HG02884 (cell line): ENCODE results near the gene PXT1.

Source experiments
- ATAC-seq: cut with Tn5 transposase; IDR thresholded peaks from one replicate; pipeline ENCODE4 v1.9.1; 2021; ENCODE audit warnings: mild to moderate bottlenecking, moderate library complexity; ENCODE audit not compliant: unreplicated experiment

PXT1 gene

DNA sequence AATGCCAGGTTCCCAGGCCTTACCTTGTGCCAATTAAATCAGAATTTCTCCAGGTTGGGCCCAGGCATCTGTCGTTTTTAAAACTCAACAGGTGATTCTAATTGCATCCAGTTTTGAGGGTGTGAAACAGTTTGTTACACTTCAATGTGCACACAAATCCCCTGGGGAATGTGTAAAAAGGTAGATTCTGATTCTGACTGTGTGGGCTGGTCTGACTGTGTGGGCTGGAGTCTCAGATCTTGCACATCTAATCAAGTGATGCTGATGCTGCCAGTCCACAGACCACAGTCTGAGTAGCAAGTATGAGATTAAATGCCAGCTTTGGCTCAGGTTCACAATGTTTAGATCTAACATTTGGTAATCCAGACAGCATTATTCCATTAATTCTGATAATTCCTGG lies 42.7 kb downstream of the PXT1 start:
- no peak for ATAC-seq

- no peak for ATAC-seq
Observed at GRCh38 chr6:36392621-36393020, 50.0 kb downstream of the PXT1 start.

DNA sequence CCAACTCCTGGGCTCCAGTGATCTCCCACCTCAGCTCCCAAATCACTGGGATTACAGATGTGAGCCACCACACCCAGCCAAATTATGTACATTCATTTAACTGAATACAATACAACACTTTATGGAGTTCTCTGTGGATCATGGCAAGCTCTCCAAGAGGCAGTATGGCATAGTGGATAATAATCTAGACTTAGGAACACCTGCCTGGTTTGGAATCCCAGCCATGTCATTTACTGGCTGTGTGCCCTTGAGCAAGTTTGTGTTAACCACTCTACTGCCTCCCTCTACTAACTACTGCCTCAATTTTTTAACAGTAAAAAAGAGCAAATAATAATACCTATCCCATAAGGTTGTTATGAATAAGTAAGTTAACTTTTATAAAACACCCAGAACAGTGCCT lies 53.3 kb downstream of the PXT1 start:
- no peak for ATAC-seq

DNA sequence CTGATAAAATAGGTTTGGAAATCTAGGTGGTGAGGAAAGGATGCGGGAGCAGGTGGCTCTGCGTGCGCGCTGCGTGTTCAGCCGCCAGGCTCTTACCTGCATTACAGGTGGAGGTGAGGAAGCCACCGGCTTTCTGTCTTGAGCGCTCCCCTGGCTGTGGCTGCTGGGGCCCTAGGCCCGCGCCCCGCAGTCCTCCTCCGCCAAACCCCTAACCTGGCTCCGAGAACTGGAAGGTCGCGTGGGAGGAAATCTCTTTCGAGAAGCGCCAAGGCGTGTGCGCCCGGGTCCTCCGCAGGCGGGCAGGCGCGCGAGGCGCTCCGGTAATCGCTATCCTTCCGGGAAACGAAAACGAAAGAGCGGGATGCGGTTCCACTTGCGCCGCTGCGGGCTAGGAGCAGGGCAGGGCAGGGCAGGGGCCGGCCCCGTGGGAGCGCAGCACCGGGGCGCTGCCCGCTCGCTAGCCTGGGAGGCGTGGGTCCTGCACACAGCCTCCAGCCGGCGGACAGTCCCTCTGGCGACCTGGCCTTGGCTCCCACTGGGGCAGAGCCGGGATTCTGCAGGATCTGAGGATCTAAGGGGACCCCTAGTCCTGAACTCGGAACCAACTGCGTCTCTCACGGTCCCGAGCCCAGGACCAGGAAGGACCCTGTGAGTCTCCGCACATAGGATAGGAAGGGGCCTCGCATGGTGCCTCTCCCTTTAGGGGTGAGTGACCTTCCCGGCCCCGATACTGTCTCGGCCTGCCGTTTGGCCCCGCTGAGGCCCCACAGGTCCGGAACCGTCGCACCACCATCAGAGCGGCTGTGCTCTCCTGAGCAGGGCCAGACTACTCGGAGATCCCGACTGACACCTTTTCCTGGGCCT lies 55.0 kb downstream of the PXT1 start, which contains the start of gene ETV7:
Gene ETV7 (minus strand): TSS at position 230 of the 864 bp plus-strand sequence. CDS start 128 bp downstream, at position 102.
- ATAC-seq, result no peak

- ATAC-seq, result no peak
Observed at GRCh38 chr6:36386495-36387439, 55.9 kb downstream of the PXT1 start.

GRCh38 chr6:36384095-36384494 lies 58.6 kb downstream of the PXT1 start:
- no peak for ATAC-seq

GRCh38 chr6:36383606-36384005 lies 59.0 kb downstream of the PXT1 start:
- no peak for ATAC-seq

DNA sequence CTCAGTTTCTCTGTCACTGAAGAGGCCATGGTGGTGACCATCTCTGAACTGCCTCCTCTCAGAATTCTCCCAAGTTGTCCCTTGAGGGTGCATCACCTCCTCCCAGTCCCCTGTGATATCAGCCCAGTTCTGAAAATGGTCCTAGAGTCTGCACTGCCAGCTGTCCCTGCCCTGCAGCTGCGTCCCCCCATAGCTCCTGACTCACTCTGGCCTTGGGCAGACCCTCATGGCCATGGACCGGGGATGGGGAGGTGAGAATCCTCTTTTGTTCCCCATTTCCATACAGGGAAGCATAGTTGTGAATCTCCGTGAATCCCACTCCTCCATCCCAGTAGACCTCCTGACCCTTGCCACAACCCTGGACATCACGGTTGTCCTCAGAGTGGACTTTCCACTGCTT lies 59.7 kb downstream of the PXT1 start:
- ATAC-seq, result no peak

DNA sequence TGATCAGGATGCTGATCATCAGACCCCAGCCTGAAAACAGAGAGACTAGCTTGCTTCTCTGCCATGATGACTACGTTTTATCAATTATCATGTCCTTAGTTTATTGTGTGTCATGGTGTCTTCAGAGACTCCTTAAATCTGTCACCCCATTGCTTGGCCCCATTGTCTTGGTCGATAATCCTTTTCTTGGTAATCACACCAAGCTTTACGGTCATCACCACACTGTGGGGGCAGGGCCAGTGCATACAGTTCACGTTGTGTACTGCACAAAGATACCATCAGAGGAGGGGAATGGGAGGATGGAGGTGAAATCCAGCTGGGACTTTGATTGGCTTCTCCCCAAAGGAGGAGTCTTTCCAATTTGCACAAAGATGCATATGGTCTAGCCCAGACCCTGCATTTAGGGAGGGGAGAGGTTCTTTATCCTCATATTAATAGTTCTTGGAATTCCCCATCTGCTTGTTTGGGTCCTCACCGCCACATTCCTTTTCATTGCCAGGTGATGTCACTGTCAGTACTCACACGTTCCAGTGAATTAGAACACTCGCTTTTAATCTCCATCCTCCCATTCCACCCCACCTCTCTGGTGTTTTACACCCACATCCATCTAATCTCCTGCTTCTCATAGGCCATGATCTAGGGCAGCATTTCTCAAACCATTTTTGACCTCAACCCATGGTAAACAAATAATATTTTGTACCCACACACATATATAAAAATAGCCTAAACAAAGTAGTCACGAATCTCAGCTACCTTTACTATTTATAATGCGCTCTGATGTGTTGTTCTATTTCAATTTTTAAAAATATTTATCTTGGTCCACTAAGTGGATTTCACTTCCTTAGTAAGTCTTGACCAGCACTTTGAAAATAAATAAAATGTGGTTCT lies 60.9 kb downstream of the PXT1 start:
- no peak for ATAC-seq

- no peak for ATAC-seq
Observed at GRCh38 chr6:36380166-36380565, 62.5 kb downstream of the PXT1 start.

DNA sequence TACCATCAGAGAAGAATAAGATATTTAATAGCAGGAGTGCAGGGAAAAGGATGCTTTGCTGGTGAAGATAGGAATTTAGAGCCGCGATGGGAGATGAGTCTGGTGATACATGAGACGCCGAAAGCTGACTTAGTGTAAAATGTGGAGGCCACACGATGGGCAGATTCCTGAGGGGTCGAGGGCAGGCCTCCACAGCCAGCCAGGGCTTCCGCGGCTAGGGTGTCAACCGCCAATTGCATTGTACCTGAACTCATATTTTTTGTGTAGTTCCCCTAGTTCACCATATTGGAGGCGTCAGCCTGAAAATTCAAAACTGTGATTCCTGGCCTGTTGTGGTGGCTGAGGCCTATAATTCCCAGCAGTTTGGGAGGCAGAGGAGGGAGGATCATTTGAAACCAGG lies 63.7 kb downstream of the PXT1 start:
- ATAC-seq, result no peak

GRCh38 chr6:36378243-36378920 lies 64.3 kb downstream of the PXT1 start:
- no peak for ATAC-seq

GRCh38 chr6:36377594-36377993 lies 65.1 kb downstream of the PXT1 start:
- no peak for ATAC-seq

GRCh38 chr6:36376742-36377141 lies 65.9 kb downstream of the PXT1 start:
- no peak for ATAC-seq

GRCh38 chr6:36376183-36376582 lies 66.5 kb downstream of the PXT1 start:
- ATAC-seq, result no peak

GRCh38 chr6:36375644-36376155 lies 67.0 kb downstream of the PXT1 start:
- no peak for ATAC-seq

- ATAC-seq, result no peak
Observed at GRCh38 chr6:36374972-36375371, 67.7 kb downstream of the PXT1 start.

DNA sequence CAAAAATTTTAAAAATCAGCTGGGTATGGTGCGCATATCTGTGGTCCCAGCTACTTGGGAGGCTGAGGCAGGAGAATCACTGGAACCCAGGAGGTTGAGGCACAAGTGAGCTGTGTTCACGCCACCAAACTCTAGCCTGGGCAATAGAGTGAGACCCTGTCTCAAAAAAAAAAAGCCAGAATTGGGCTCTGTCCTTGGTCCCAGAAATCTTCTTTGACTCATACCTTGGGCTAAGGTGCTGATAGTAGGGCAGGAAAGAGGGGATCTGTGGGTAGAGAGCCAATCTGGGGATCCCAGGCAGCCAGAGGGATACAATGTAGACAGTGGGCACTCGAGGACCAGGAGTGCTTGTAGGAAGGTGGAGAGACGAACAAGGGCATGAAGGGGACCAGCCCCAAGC lies 68.5 kb downstream of the PXT1 start:
- no peak for ATAC-seq

DNA sequence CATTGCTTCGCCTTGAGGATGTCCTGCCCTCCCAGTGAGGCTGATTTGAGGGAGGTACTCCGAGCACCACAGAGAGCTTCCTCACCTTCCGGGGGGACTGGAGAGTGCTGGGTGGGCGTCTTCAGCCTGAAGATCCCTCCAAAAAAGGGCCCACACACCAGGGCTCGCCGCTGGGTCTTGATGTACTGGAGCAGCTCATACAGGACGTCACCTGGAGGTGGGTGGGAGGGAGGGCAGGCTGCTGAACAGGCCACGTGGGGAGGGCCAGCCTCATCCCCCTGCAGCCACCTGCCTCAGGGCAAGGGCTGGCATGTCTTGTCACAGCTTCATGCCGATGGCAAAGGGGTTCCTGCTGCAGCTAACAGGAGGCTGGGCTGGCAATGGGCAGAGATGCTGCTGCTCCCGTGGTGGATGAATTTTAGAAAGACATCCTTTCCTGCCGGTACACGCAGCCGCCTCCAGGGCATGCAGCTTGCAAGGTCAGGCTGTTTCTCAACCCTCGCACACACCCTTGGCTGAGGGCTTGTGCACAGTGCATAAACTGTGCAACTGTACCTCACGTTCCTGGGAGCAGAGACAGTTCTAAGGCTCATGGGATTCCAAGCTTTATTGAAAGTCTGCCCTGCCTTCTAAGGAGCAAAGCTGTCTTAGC lies 69.2 kb downstream of the PXT1 start:
- ATAC-seq, result no peak
